Hepatic stellate cell (primary cell): ENCODE data around the gene TIMMDC1.
"Not testable (repeated sequence)": the region's sequence is repeated elsewhere in the genome, so short reads cannot be mapped to it uniquely, and the experiment has no call there.

Experiments used
- DNase-seq: peaks from one replicate; pipeline ENCODE4 v3.0.0; 2011; ENCODE audit warnings: low spot score

TIMMDC1 gene

DNA sequence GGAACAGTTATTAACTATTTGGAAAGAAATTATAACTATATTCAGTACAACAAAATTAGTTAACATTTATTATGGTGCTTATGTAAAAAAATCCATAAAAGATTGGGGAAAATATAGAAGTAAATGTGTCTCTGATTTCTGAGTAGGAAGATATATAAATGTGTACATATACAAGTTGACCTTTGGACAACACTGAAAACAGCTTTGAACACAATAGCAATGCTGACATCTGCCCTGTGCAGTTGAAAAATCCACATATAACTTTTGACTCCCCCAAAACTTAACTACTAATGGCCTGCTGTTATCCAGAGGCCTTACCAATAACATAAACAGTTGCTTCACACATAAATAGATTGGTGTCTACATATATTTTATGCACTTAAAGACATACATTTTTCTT is 12.3 kb downstream of the TIMMDC1 start:
- no peak for DNase-seq

DNA sequence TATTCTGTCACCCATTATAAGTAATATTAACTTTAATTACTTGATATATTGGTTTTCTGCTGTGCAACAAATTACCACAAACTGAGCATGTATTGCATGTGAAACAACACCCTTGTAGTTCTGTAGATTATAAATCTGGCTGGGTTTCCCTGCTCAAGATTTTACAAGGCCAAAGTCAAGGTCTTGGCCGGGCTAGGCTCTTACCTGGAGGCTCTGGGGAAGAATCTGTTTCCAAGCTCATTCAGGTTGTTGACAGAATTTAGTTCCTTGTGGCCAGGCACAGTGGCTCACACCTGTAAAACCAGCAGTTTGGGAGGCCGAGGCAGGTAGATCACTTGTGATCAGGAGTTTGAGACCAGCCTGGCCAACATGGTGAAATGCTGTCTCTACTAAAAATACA is 16.3 kb downstream of the TIMMDC1 start:
- DNase-seq = no peak

DNA sequence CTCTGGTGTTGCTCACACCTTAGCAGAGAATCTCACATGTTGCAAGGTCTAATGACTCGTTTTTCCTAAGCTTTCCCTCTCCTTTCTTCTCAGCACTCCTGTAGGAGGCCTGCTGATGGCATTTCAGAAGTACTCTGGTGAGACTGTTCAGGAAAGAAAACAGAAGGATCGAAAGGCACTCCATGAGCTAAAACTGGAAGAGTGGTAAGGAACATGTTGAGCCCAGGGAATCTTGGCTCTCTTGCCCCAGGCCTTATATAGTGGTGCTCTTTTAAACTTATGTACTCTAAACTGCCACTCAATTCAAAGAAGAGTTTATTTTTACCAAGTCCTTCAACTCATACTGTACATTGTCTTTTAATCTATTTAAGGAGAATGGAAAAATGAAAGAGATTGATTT is 18.8 kb downstream of the TIMMDC1 start:
- no peak for DNase-seq

DNA sequence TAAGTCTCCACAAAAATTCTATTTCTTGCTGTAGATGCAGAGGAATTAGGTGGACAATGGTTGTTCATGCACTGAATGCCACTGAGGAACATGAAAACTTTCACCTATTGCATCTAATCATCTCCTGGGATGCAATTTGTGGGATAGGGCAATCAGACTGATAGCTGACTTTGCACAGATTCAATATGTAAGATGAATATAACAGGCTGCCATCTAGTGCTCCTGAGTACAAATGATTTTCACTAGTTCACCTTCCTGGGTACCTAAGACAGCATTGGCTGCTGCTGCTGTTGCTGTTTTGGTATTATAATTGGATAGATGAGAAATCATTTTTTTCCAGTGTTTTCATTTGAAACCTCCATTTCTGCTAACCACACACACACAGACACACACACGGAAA is 19.7 kb downstream of the TIMMDC1 start:
- DNase-seq = no peak

DNA sequence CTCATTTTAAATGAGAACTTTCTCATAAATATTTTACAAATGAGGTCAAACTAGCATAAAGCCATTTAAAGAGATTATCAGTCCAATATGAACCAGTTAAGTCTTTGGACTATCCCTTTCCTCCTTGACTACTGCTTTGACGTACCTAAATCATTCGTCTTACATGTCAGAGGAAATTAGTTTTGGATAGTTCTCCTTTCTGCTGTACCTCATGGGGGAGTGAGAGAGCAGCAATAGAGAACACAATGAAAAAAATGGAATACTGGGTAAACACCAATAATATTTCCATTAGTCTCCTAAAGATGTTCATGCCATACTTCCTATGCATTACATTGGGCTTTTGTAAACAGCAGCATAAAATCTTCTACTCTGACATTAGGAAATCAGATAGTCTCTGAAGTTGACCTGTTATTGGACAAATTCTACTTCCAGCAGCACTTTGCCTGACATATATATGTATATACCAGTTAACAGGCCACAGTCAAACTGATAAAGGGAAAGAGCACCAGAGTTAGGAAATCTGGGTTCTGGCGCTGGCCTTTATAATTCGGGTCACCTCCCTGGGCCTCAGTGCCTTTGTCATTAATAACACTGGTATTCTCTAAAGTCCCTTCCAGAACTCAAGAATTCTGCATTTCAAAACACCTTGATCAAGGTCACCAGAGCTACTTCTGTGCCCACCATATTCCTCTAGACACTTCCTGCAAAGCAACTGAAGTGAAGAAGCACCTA is 26.8 kb downstream of the TIMMDC1 start:
- DNase-seq = no peak

DNA sequence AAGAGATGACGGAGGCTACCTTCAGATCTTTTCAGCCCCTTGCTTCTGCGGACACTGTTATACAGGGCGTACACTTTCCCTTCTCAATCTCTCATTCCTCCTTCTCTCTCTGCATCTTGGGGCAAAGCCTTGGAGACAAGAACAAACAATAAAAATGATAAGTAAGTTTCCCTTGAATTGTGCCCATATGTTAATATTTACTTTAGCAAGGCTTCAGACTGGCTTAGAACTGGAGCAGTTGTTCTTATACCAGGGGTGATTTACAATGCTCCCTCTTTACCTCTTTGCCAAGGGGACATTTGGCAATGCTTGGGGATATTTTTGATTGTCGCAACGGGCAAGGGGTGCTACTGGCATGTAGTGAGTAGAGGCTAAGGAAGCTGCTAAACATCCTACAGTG is 29.4 kb downstream of the TIMMDC1 start:
- DNase-seq = no peak

DNA sequence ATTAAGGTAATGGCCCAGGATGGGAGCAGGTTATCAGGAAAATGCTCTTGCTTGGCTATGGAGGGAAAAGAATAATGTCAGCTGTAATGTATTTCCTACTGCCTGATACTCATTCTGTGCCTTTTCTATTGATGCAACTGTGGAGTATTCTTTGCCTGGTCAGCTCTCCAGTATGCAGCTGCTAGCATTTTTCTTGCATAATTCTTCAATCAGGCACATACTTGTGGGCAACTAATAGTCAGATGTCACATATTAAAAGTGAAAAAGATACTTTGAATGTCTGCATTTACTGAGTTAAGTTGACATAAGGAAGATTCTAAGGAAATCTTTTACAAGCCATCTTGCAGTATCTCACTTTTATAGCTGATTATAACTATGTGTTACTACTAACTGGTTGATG is 31.5 kb downstream of the TIMMDC1 start:
- DNase-seq = peak; percentile 26

DNA sequence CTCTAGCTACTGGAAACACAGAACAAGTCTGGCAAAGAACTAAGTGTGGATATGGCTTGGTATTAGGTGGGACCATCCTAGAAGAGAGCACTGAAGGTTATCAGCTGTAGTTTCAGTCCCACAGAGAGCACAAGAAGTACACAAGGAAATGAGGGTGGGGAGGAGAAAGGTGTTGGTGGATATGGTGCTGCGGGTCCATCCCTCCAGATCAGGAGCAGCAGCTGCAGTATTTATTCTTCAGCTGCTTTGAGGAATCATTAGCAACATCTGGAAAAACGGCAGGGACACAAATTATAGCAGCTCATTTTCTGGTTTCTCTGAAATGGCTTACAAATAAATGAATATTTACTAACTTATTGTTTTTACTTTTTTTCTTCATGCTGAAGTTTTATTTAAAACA is 32.1 kb downstream of the TIMMDC1 start:
- no peak for DNase-seq

DNA sequence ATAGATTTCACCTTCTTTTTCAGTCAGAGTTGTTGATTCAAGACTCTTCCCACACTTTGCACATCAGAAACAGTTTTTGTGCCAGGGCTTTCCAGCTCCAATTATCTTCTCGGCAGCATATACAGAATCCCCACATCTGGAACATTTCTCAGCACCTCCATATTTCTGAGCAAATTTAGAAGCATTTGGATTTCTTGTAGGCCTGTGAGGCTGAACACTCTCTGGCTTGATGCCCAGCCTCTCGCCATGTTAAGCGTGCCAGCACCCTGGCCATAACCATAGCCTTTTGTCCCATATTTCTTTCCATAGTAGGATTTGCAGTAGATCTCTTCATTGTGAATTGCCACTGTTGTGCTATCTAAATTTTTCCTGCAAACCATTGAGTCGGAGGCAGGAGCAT is 32.8 kb downstream of the TIMMDC1 start:
- no peak for DNase-seq

DNA sequence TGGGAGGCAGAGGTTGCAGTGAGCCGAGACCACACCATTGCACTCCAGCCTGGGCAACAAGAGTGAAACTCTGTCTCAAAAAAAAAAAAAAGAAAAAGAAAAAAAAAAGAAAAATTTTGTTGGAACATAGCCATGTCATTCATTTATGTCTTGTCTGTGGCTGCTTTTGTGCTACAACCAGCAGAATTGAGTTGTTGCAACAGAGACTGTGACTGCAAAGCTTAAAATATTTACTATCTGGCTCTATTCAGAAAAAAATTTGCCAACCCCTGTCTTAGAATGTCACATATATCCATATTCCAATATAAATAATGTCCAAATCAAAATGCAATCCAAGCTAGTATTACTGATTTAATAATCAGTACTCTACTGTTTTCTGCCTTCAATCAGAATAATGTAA is 35.9 kb downstream of the TIMMDC1 start:
- no peak for DNase-seq

DNA sequence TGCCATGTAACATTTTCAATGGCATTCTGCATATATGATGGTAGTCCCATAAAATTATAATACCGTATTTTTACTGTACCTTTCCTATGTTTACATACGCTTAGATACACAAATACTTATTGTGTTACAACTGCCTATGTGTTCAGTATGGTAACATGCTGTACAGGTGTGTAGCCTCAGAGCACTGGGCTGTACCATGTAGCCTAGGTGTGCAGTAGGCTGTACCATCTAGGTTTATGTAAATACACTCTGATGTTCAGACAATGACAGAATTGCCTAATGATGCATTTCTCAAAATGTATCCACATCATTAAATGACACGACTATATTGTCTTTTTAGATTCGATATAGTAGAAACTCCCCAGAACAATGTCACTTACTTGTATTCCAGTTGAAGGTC is 38.4 kb downstream of the TIMMDC1 start:
- no peak for DNase-seq

DNA sequence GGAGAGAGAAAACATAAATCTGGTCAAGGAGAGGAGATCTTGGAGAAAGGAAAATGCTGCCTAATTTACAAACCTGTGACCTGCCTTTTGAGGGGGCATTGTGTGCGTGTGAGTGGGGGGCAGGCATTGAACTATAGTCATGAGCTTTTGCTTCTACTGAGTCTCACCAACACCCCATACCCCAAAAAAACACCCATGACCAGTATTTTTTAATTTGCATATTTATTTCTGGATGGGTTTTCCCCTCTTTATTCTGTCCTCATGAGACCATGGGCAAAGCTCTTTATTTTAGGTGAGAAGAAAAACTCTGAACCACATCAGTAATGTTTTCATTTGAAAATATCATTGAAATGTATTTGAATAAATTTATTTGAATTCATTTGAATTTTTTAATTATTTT is 40.4 kb downstream of the TIMMDC1 start:
- no peak for DNase-seq

DNA sequence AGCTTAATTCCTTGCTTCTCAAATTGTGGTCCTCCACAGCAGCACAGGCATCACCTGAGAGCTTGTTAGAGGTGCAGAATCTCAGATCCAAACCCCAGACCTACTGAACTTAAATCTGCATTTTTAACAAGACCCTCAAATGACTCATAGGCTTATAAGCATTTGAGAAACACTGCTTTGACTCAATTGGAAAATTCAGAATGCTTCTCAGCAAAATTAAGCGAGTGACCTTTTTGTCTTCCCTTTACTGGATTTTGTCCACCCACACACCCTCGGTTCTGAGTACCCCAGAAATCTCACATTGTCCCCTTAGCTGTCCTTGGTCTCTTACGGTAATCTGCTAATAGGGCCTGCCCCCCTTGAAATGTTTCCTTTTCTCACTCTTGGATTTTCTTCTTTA is 43.2 kb downstream of the TIMMDC1 start:
- no peak for DNase-seq

DNA sequence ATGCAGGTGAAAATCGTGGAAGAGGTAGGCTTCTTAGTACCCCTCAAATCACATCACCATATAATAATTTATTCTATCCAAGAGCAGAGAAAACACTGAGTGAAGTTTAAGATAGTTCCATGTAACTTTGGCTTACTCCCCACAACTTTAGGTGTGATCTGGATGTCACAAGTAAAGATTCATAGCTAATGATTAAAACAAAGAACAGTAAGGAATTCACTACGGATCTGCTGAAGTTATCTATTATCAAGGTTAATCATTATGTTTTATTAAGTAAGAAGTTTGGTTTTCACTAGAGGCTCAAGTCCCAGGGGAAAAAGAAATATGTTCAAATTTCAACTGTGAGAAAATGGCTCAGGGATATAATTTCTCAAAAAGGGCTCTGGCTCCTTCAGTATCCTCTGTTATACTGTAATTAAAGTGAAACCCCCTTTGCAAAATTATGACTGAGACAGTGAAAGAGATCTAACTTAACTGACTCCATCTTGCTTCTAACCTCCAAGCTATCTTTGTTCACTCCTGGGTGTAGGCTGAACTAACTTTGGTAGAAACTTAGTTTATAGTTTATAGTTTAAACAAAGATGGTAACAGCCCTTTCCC is 43.9 kb downstream of the TIMMDC1 start:
- no peak for DNase-seq

DNA sequence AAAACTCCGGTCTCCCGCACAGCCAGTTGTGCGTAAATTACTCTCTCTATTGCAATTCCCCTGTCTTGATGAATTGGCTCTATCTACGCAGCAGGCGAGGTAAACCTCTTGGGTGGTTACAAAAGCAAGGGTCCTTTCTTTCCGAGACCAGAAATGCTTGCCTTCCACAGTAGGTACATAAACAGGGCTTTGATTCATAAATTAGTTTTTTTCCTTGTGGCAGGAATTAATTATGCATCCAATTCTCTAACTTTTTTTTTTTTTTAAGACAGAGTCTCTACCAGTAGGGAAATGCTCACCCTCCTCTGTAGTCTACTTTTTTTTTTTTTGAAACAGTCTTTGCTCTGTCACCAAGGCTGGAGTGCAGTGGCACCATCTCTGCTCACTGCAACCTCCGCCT is 44.8 kb downstream of the TIMMDC1 start:
- no peak for DNase-seq

DNA sequence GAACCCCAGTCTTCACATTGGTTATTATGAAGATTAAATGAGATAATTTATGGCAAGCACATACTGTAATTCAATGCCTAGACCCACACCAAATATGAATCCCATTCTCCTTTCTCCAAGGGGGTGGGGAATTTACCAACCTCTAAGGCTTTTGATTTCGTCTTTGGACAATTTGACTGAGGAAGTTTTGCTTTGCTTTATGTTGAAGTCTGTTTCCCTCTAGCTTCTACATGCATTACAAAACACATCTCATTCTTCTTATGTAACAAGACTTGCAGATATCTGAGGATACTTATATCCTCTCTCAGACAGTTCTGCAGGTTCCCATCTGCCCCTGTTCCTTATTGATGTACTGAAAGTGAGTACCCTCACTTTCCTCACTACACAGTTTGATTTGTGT is 48.9 kb downstream of the TIMMDC1 start:
- DNase-seq = no peak

DNA sequence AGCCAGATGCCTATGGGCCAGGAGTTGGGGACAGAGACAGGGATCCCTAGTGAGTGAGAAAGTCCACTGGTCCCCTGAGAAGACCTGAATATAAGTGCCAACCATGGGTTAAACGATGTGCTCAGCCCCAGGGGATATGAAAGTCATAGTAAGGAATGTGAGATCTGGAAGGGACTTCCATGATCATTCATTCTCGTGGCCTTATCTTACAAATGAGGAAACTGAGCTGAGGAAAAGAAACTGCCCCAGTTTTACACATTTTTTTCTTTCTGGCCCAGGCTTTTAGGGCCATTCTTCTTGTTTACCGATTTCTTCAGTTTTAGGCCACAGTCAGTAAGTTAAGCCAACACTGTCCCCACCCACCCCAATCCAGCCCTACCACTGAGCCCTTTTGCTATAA is 50.0 kb downstream of the TIMMDC1 start:
- DNase-seq = no peak

DNA sequence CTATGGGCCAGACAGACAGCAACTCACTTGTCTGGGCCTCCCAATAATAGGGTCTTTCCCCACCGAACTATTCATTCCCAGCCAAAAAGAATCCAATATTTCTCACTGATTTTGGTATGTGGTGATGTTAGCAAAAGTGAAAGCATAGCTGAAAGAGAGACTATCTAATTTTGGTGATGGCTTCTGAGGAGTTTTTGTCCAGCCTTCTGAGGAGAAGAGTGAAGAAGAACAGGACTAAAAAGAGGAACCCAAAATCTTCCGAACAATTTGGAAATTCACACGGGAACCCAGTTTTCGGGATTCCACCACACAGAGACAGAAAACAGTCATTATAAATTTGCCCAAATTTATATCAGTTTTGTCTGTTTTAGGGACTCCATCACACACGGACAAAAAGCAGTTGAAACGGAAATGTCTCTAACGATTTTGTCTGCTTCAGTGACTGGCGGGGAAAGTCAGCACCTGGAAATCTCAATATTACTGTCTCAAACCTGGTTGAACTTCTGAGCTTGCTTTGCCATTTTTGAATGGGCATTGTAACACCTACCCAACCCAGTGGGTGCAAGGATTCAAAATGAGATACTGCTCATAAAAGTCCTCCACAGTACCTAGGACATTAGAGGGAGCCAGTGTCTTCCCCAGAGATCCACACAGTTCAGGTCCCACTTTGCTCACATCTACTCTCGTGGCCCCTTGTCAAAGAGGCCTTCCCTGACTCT is 52.0 kb downstream of the TIMMDC1 start:
- DNase-seq = no peak

DNA sequence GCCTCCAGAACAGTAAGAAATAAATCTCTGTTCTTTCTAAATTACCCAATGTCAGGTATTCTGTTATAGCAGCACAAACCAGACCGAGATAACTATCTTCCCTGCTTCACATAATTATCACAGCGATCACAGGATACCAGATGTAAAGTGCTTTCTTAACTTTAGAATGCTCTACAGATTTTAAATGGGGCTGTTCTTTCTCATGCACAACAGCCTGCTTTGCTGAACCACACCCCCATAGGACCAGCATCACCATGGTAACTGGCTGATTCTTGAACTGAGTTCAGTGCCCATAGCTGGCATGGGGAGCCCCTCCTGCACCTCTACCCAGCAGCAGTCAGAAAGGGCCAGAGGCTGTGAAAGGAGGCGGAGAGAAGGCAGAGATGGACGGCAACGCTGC is 53.3 kb downstream of the TIMMDC1 start:
- no peak for DNase-seq

DNA sequence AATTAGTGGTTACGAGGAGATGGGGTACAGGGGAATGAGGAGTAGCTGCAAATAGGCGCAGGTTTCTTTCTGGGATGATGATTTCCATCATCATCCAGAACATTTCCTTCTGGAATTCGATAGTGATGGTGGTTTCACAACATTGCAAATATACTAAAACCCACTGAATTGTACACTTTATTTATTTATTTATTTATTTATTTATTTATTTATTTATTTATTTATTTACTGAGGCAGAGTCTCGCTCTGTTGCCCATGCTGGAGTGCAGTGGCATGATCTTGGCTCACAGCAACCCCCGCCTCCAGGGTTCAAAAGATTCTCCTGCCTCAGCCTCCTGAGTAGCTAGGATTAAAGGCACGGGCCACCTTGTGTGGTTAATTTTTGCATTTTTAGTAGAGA is 54.6 kb downstream of the TIMMDC1 start:
- DNase-seq = not testable (repeated sequence)

DNA sequence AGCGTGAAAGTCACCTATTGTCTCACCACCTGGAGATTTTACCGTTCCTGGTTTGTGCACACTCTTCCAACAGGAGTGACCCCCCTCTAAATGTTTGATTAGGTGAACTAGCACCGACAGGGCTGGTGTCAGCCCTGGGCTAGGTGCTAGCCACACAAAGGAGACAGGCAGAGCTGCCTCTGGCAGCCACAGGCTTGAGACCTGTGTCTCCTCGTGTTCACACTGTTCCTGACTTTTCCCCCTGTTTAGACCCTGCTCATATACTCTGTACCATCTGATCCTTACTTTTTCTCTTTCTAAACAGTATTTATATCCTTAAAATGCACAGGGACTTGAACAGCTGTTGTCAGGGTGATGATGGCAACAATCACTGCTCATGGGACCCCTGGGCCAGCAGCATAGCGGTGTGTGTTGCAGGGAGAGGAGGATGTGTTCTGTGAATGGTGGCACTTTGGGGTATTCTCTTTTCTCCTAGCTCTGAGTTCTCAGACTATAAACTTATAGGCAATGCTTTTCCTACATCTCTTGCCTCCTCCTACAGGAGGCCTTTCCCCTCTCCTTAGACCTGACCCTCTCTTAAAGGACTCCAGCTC is 55.6 kb downstream of the TIMMDC1 start:
- no peak for DNase-seq

DNA sequence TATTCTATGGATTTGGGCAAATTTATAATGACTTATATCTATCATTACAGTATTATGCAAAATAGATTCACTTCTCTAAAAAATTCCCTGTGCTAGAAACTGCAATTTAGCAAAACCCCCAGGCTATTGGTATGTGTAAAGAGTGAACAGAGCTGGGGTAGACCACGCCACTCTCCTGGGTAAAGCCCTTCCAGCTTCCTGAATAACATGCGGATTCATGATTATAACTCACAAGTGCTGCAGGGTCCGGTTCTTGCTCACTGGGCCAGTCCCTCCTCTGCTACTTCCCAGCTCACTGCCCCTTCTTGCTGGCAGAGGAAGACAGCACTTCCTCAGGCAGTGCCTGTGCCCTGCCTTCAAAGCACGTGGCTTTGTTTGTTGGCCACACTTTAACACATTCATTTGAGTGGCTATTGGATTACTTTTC is 57.0 kb downstream of the TIMMDC1 start:
- no peak for DNase-seq

DNA sequence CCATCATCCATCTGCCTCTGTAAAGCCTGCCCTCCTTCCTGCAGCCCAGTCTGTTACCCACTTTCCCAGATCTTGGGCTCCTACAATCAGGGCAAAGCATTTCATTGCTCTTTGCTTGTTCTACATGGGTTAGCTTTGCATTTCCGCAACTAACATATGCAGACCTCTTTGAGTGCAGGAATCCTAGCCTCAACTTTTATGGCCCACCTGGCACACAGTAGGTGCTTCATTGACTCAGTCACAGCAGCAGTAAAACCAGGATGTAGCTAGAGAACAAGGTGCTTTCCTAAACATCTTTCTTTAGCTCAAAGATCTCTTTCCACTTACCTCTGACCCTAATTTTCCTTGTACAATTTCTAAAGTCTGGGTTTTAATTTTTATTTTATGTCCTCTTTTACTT is 57.6 kb downstream of the TIMMDC1 start:
- DNase-seq = no peak
